Epithelial cell of esophagus (primary cell): ENCODE results near the gene LRMDA.

Source experiments
- DNase-seq: peaks from one replicate; pipeline ENCODE4 v3.0.0; 2010; ENCODE audit warnings: low read depth
- H3K4me3 ChIP-seq: 2 replicates; pipeline ENCODE4 v1.5.1; 2011; ENCODE audit warnings: mild to moderate bottlenecking, low read length, control low read depth
- TF ChIP-seq, protein P1 (sequence below): IDR thresholded peaks from 2 replicates; pipeline ENCODE4 v1.5.1; 2011; ENCODE audit warnings: low read depth, mild to moderate bottlenecking, low read length, control low read depth, inconsistent platforms; ENCODE audit not compliant: insufficient read depth; ENCODE audit errors: missing control alignments

LRMDA gene

DNA sequence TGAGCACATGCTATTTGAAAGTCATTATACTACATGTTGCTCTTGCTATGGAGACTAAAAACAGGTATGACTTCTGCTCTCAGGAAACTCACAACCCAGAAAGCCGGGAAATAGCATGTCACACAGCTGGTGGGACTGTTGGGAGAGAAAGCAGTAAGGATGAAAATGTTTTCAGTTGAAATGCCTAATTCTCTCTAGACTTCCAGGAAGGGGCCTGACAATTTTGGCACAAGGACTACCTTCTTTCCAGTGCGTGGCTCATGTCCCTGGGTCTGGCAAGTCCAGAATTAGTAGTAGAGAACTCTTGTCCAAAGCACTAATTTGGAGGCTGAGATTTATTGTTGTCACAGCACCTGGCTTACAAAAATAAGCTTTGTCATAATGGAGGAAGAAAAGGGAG, 567.6 kb downstream of the LRMDA start:
- no peak overlapping the region for H3K4me3 ChIP-seq
- TF ChIP-seq, protein P1, sequence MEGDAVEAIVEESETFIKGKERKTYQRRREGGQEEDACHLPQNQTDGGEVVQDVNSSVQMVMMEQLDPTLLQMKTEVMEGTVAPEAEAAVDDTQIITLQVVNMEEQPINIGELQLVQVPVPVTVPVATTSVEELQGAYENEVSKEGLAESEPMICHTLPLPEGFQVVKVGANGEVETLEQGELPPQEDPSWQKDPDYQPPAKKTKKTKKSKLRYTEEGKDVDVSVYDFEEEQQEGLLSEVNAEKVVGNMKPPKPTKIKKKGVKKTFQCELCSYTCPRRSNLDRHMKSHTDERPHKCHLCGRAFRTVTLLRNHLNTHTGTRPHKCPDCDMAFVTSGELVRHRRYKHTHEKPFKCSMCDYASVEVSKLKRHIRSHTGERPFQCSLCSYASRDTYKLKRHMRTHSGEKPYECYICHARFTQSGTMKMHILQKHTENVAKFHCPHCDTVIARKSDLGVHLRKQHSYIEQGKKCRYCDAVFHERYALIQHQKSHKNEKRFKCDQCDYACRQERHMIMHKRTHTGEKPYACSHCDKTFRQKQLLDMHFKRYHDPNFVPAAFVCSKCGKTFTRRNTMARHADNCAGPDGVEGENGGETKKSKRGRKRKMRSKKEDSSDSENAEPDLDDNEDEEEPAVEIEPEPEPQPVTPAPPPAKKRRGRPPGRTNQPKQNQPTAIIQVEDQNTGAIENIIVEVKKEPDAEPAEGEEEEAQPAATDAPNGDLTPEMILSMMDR, result no peak
- DNase-seq, result no peak

GRCh38 chr10:75999515-76000209, 568.2 kb downstream of the LRMDA start:
- no peak overlapping the region for H3K4me3 ChIP-seq
- DNase-seq, result no peak
- TF ChIP-seq, protein P1, result no peak

DNA sequence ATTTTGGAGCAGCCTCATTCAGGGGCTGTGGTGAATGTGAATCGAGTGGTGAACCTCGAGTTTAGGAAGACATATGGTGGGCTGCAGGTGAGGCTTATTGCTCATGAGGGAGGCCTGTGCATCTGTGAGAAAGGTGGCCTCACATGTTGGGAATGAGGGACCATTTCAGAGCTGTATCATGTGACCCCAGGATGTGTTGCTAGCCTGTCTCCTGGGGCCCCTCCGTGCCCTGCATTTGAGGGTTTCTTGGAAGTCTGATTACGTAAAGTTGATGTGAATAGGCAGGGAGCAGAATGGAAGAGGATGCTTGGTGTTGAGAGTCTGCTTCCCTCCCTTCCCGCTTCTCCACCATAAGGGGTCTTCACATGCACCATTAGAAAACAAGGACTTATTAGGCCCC, 569.1 kb downstream of the LRMDA start:
- no peak for DNase-seq
- H3K4me3 ChIP-seq, result no peak overlapping the region
- TF ChIP-seq, protein P1, result no peak

DNA sequence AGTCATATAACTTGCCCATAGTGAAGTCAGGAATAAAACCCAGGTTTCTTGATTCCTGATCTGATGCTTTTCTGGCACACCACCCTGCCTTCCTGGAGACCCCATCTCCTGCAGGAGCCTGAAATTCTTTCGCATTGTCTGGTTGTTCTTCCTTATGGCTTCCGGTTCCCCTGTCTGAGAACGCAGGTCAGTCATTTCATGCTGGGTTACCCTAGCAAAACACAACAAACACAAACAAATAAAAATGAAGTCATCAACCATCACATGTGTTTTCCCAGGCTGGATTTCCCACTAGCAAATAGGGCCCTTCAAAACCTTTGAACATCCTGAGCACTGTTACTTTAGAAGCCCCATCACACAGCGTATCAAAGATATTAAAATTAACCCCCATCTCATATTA, 569.6 kb downstream of the LRMDA start:
- TF ChIP-seq, protein P1, result no peak
- DNase-seq, result no peak
- H3K4me3 ChIP-seq, result no peak overlapping the region

GRCh38 chr10:76001461-76001860, 570.0 kb downstream of the LRMDA start:
- DNase-seq, result no peak
- TF ChIP-seq, protein P1, result no peak
- no peak overlapping the region for H3K4me3 ChIP-seq

DNA sequence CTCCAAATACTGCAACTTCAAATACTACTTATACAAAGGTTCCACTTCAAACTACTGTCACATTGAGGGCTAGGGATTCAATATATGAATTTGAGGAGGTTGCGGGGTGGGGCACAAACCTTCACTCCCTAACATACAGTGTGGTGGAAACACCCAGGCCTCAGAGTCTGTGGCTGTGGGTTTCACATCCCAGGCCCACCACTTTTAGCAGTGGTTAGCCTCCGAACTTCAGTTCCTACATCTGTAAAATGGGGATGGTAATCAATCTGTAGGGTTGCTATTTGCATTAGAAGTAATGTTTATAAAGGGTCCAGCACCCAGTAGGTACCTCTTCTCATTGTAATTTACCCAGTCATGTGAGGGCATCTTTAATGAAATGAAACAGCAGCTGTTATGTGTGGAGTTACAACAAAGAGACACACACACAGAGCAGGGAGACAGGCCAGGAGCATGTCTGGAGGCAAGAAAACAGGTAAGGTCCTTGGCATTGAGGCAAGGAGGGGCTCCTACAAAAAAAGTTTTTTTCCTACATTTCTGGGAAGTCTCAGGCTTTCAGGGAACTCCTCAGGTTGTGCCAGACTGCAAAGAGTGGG, 570.9 kb downstream of the LRMDA start:
- no peak for DNase-seq

More for the DNA sequence above, 570.9 kb downstream of the LRMDA start:
- no peak overlapping the region for H3K4me3 ChIP-seq
- TF ChIP-seq, protein P1, result no peak
